ENCODE results near the gene BAZ1A. TPM values are rescaled to one million over a fixed set of nuclear protein-coding genes. Genes with fewer than 3 reads are reported as not detected.

Gene BAZ1A
- total RNA-seq, 1 experiment from 2014 or later: 17.8 TPM

DNA sequence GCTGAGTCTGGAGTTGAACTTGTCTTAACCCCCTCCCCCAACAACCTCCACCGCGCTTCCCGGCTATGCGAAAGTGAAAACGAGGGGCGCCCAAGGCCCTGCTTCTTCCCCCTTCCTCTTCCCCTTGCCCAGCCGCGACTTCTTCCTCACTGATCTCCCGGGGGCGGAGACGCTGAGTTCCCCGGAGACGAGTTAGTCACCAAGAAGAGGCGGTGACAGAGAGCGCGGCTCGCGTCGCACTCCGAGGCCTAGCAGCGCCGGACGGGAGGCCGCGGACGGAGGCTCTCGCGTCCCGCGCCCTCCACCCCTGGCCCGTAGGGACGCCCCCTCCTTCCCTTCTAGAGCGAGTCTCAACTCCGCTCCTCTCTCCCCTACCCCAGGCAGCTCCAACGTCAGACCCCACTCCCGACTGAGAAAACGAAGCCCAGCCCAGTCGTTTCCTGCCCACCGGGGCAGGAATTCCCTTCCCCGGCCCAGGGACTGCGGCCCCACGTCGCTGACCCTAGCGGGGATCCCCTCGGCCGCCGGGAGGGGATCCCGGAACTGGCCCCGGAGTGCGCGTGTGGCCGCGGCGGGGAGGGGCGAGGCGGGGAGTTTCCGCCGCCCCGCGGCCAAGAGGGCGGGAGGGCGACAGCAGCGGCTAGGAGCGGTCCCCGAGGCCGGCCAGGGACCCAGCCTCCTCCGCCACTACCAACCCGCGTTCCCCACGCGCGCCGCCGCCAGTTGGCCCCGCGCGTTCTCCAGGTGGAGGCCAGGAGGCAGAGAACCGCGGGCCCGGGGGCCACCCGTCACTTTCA is 1.4 kb downstream of the BAZ1A start:
- H4K91ac ChIP-seq (ENCODE audit: insufficient read length, low read depth, low read length): no peak overlapping the region
- H3K56ac ChIP-seq (ENCODE audit: insufficient read length, low read depth, low read length): no peak overlapping the region
- H3K23me2 ChIP-seq (ENCODE audit: insufficient read length, low read depth, low read length, poor library complexity, severe bottlenecking): peaks cover 6% of the 10 kb centered on the region
- H3K23ac ChIP-seq (ENCODE audit: insufficient read length, low read depth, low read length): no peak overlapping the region
- H3K4me3 Mint-ChIP-seq: peak overlapping the region; percentile 84 to 89
- no peak overlapping the region for H3K27ac ChIP-seq (ENCODE audit: insufficient read length, low read depth, low read length)
- H2AFZ ChIP-seq (ENCODE audit: low read length): no peak overlapping the region
- no peak overlapping the region for H2AK5ac ChIP-seq (ENCODE audit: insufficient read length, low read length)
- no peak overlapping the region for H4K5ac ChIP-seq (ENCODE audit: insufficient read length, low read depth, low read length)
- H3K9ac ChIP-seq (ENCODE audit: extremely low read depth, insufficient read length, low read length): peak overlapping the region; percentile 73
- no peak overlapping the region for H2BK120ac ChIP-seq (ENCODE audit: low read depth, low read length, poor library complexity, severe bottlenecking)
- no peak overlapping the region for H3T11ph ChIP-seq (ENCODE audit: low read length)
- no peak overlapping the region for H2BK15ac ChIP-seq (ENCODE audit: low read depth, low read length)
- no CpG with 5 or more reads among the region's 81 CpGs for WGBS (ENCODE audit: extremely low coverage, insufficient read length, low lambda C conversion rate)
- H3K4me2 ChIP-seq (ENCODE audit: insufficient read depth, insufficient read length, low read length): peak overlapping the region; percentile 69
- H3K27ac Mint-ChIP-seq: peak overlapping the region in 2 of 3 experiments; percentile 11 to 85; a peak in 2 of 7 replicates
- no peak overlapping the region for H2BK12ac ChIP-seq (ENCODE audit: insufficient read length, low read depth, low read length)
- no peaks in the 10 kb centered on the region for H3K27me3 ChIP-seq (ENCODE audit: insufficient read depth, low read length)
- TF ChIP-seq, protein P1, sequence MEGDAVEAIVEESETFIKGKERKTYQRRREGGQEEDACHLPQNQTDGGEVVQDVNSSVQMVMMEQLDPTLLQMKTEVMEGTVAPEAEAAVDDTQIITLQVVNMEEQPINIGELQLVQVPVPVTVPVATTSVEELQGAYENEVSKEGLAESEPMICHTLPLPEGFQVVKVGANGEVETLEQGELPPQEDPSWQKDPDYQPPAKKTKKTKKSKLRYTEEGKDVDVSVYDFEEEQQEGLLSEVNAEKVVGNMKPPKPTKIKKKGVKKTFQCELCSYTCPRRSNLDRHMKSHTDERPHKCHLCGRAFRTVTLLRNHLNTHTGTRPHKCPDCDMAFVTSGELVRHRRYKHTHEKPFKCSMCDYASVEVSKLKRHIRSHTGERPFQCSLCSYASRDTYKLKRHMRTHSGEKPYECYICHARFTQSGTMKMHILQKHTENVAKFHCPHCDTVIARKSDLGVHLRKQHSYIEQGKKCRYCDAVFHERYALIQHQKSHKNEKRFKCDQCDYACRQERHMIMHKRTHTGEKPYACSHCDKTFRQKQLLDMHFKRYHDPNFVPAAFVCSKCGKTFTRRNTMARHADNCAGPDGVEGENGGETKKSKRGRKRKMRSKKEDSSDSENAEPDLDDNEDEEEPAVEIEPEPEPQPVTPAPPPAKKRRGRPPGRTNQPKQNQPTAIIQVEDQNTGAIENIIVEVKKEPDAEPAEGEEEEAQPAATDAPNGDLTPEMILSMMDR (conservative IDR thresholded peaks at IDR 0.05): no peak
- peaks cover 0 to 5% (median 0%) of the 10 kb centered on the region in 3 experiments; a peak in 3 of 7 replicates for H3K36me3 Mint-ChIP-seq (ENCODE audit: insufficient read depth in 1 of 3, low read depth in 3 of 3)
- H3K27me3 Mint-ChIP-seq (ENCODE audit: low read depth): peaks cover 13% of the 10 kb centered on the region
- H2BK20ac ChIP-seq (ENCODE audit: low read depth, low read length, poor library complexity, severe bottlenecking): no peak overlapping the region
- H3K9me3 ChIP-seq (ENCODE audit: control insufficient read depth, low read depth, low read length): no peaks in the 10 kb centered on the region
- H2BK5ac ChIP-seq (ENCODE audit: insufficient read length, low read length): no peak overlapping the region
- H3K79me1 ChIP-seq (ENCODE audit: insufficient read depth, low read depth, low read length, poor library complexity, severe bottlenecking): no peaks in the 10 kb centered on the region
- no peaks in the 10 kb centered on the region for H3K4me1 ChIP-seq (ENCODE audit: insufficient read depth, low read length)
- H4K20me1 ChIP-seq (ENCODE audit: control insufficient read depth, insufficient read depth, insufficient read length): no peaks in the 10 kb centered on the region
- H3K14ac ChIP-seq (ENCODE audit: insufficient read depth, low read length): peak overlapping the region; percentile 84
- DNase-seq: peak; percentile 36
- peak overlapping the region; percentile 11 for H3K18ac ChIP-seq (ENCODE audit: insufficient read length, low read depth, low read length)
- peaks cover 18 to 23% of the 10 kb centered on the region in 2 experiments for H3K4me1 Mint-ChIP-seq
- H3K4ac ChIP-seq (ENCODE audit: low read depth, low read length): no peak overlapping the region
- no peaks in the 10 kb centered on the region for H3K9me3 Mint-ChIP-seq
- peaks cover 2% of the 10 kb centered on the region; the same call in 1 of the 2 replicates for H3K79me2 ChIP-seq (ENCODE audit: insufficient read depth, low read length)
- no peak overlapping the region for H4K8ac ChIP-seq (replicated peaks; ENCODE audit: insufficient read length, low read depth, low read length)
